Measurements from ENCODE around the gene PPHLN1.

PPHLN1 gene

GRCh38 chr12:42426746-42427145, 100.8 kb downstream of the PPHLN1 start:
- no peak for TF ChIP-seq NFIC (IDR thresholded peaks at IDR 0.05)
- no peak for TF ChIP-seq REST (IDR thresholded peaks at IDR 0.05; ENCODE audit: low read depth)
- no peak for TF ChIP-seq TEAD4 (IDR thresholded peaks at IDR 0.05)
- TF ChIP-seq EGR1 (IDR thresholded peaks at IDR 0.05) = no peak
- no peak for TF ChIP-seq FOXM1 (IDR thresholded peaks at IDR 0.05; ENCODE audit: borderline replicate concordance, low read depth)
- TF ChIP-seq RAD21 (IDR thresholded peaks at IDR 0.05; ENCODE audit: low read depth) = no peak
- no peak for TF ChIP-seq ZBTB7A (IDR thresholded peaks at IDR 0.05; ENCODE audit: low read depth)
- TF ChIP-seq USF1 (IDR thresholded peaks at IDR 0.05) = no peak
- TF ChIP-seq TCF12 (IDR thresholded peaks at IDR 0.05; ENCODE audit: low read depth) = no peak

GRCh38 chr12:42428850-42429249, 102.9 kb downstream of the PPHLN1 start:
- no peak for TF ChIP-seq YY1 (IDR thresholded peaks at IDR 0.05; ENCODE audit: low read depth)
- no peak for TF ChIP-seq REST (IDR thresholded peaks at IDR 0.05; ENCODE audit: low read depth)
- TF ChIP-seq RAD21 (IDR thresholded peaks at IDR 0.05; ENCODE audit: low read depth) = no peak
- no peak for TF ChIP-seq TAF1 (IDR thresholded peaks at IDR 0.05; ENCODE audit: low read depth)
- TF ChIP-seq MAX (IDR thresholded peaks at IDR 0.05) = no peak
- TF ChIP-seq EP300 (IDR thresholded peaks at IDR 0.05; ENCODE audit: borderline replicate concordance) = no peak
- TF ChIP-seq TEAD4 (IDR thresholded peaks at IDR 0.05) = no peak
- no peak for TF ChIP-seq USF1 (IDR thresholded peaks at IDR 0.05)
- TF ChIP-seq EGR1 (IDR thresholded peaks at IDR 0.05) = no peak
- no peak for TF ChIP-seq CEBPB (IDR thresholded peaks at IDR 0.05)
- no peak for TF ChIP-seq NFIC (IDR thresholded peaks at IDR 0.05)
- TF ChIP-seq CREB1 (IDR thresholded peaks at IDR 0.05; ENCODE audit: low read depth) = no peak
- no peak for TF ChIP-seq ZBTB7A (IDR thresholded peaks at IDR 0.05; ENCODE audit: low read depth)
- no peak for TF ChIP-seq FOXM1 (IDR thresholded peaks at IDR 0.05; ENCODE audit: borderline replicate concordance, low read depth)
- no peak for TF ChIP-seq TCF12 (IDR thresholded peaks at IDR 0.05; ENCODE audit: low read depth)

GRCh38 chr12:42432517-42433140, 106.7 kb downstream of the PPHLN1 start:
- TF ChIP-seq MAX (IDR thresholded peaks at IDR 0.05) (no peak), CEBPB (IDR thresholded peaks at IDR 0.05) (no peak), ZBTB7A (IDR thresholded peaks at IDR 0.05; ENCODE audit: low read depth) (no peak), REST (IDR thresholded peaks at IDR 0.05; ENCODE audit: low read depth) (no peak), TEAD4 (IDR thresholded peaks at IDR 0.05) (no peak), CREB1 (IDR thresholded peaks at IDR 0.05; ENCODE audit: low read depth) (no peak), NFIC (IDR thresholded peaks at IDR 0.05) (no peak), YY1 (IDR thresholded peaks at IDR 0.05; ENCODE audit: low read depth) (no peak), EP300 (IDR thresholded peaks at IDR 0.05; ENCODE audit: borderline replicate concordance) (no peak), RAD21 (IDR thresholded peaks at IDR 0.05; ENCODE audit: low read depth) (no peak), TCF12 (IDR thresholded peaks at IDR 0.05; ENCODE audit: low read depth) (no peak), USF1 (IDR thresholded peaks at IDR 0.05) (no peak), TAF1 (IDR thresholded peaks at IDR 0.05; ENCODE audit: low read depth) (no peak), FOXM1 (IDR thresholded peaks at IDR 0.05; ENCODE audit: borderline replicate concordance, low read depth) (no peak), EGR1 (IDR thresholded peaks at IDR 0.05) (no peak)

GRCh38 chr12:42440608-42441007, 114.6 kb downstream of the PPHLN1 start:
- TF ChIP-seq REST (IDR thresholded peaks at IDR 0.05; ENCODE audit: low read depth) = no peak
- no peak for TF ChIP-seq EP300 (IDR thresholded peaks at IDR 0.05; ENCODE audit: borderline replicate concordance)
- TF ChIP-seq NFIC (IDR thresholded peaks at IDR 0.05) = no peak
- TF ChIP-seq CREB1 (IDR thresholded peaks at IDR 0.05; ENCODE audit: low read depth) = no peak
